ENCODE measurements around the gene MLH3.

DNA sequence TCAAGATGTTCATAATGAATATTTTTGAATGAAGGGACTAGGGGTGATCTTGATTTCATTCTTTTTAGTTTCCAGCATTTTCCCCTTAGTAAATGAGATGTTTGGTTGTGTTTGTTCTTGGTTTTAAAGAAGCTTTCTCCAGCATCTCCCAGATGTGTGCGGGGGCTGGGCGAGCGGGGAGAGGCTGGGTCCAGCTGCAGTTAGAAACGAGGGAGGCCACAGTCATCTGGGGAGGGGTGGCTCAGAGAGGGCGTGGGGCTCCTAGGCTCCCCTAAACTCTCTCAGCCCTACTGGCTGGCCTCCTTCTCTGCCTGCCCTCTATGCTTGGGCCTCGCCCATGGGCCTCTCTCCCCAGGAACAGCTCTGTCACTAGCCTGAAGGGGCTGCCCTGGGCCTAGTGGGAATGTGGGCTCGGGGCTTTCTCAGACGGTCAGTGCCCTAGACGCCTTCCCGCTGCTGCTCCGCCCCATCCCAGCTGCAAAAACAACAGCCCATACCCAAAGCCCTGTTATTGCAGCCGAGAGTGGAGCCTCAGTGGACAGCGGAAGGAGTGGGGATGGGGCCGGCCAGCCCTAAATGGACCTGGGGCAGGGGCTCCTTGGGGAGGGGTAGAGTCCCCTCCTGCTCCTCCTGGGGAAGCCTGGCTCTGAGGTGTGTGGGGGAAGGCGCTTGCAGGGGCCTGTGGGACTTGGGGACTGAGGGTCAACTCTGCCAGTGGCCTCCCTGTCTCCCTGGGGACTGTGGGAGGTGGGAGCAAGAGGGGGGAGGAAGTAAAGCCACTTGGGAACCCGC lies 66.8 kb downstream of the MLH3 start:
- TF ChIP-seq POLR2AphosphoS5 (IDR thresholded peaks at IDR 0.05; ENCODE audit: borderline replicate concordance, low read depth, low read length) = no peak
- TF ChIP-seq EZH2 (IDR thresholded peaks at IDR 0.05) = no peak
- no peak for TF ChIP-seq FOXP2 (optimal IDR thresholded peaks at IDR 0.05; ENCODE audit: control extremely low read depth, extremely low read length, insufficient read depth)

Measured in SK-N-MC (cell line).